ENCODE results near the gene RNF168.
"Not testable (repeated sequence)": the region's sequence is repeated elsewhere in the genome, so short reads cannot be mapped to it uniquely, and the experiment has no call there.

Gene RNF168

DNA sequence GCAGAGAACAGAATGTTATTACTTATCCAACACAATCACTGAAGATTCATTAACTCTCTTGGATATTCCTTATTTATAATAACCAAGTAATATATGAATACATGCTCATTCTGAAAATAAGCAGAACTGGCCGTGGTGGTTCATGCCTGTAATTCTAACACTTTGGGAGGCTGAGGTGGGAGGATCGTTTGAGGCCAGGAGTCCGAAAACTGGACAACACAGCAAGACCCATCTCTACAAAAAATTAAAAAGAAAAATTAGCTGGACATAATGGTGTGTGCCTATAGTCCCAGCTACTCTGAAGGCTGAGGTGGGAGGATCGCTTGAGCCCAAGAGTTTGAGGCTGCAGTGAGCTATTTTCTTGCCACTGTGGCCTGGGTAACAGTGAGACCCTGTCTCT, 25.9 kb downstream of the RNF168 start:
- H3K4me3 ChIP-seq (ENCODE audit: low read depth, low read length): no peak overlapping the region
- DNase-seq (ENCODE audit: low read depth): no peak

GRCh38 chr3:196472286-196472685, 31.3 kb downstream of the RNF168 start:
- H3K4me3 ChIP-seq (ENCODE audit: low read depth, low read length): no peak overlapping the region
- DNase-seq (ENCODE audit: low read depth): no peak

GRCh38 chr3:196471551-196471950, 32.0 kb downstream of the RNF168 start:
- DNase-seq (ENCODE audit: low read depth): no peak
- no peak overlapping the region for H3K4me3 ChIP-seq (ENCODE audit: low read depth, low read length)

- not testable (repeated sequence) for DNase-seq (ENCODE audit: low read depth); H3K4me3 ChIP-seq (ENCODE audit: low read depth, low read length)
These were observed 33.4 kb downstream of the RNF168 start for GRCh38 chr3:196470182-196470581.

DNA sequence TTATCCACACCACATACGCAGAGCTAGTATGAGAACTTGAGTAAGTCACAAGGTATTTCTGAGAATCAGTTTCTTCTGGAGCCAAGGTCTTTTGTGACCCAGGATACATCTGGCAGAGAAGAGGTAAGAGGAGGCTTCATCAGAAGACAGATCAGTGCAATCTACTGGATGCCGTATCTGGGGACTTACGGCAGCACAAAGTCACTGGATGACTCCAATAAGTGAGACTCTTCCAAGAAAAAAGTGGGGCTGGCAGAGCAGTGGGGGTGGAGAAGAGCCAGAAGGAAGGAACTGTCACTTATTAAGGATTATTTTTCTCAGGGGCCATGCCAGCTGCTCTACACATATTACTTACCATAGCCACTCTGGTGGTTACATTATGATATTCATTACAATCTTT, 39.8 kb downstream of the RNF168 start:
- no peak for DNase-seq (ENCODE audit: low read depth)
- H3K4me3 ChIP-seq (ENCODE audit: low read depth, low read length): no peak overlapping the region

DNA sequence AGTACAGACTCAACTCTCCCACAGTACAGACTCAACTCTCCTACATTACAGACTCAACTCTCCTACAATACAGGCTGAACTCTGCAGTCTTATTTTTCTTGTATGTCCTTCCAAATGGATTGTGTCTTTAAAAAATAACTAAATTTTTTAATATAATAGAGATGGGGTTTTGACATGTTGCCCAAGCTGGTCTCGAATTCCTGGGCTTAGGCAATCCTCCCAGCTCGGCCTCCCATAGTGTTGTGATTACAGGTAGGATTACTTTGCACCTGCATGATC, 40.2 kb downstream of the RNF168 start:
- no peak overlapping the region for H3K4me3 ChIP-seq (ENCODE audit: low read depth, low read length)
- no peak for DNase-seq (ENCODE audit: low read depth)

DNA sequence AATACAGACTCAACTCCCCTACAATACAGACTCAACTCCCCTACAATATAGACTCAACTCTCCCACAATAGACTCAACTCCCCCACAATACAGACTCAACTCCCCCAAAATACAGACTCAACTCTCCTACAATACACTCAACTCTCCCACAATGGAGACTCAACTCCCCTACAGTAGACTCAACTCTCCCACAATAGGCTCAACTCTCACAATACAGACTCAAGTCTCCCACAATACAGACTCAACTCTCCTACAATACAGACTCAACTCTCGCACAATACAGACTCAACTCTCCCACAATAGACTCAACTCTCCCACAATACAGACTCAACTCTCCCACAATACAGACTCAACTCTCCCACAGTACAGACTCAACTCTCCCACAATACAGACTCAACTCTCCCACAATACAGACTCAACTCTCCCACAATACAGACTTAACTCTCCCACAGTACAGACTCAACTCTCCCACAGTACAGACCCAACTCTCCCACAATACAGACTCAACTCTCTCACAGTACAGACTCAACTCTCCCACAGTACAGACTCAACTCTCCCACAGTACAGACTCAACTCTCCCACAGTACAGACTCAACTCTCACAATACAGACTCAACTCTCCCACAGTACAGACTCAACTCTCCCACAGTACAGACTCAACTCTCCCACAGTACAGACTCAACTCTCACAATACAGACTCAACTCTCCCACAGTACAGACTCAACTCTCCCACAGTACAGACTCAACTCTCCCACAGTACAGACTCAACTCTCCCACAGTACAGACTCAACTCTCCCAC, 40.7 kb downstream of the RNF168 start:
- DNase-seq (ENCODE audit: low read depth); H3K4me3 ChIP-seq (ENCODE audit: low read depth, low read length): not testable (repeated sequence)

DNA sequence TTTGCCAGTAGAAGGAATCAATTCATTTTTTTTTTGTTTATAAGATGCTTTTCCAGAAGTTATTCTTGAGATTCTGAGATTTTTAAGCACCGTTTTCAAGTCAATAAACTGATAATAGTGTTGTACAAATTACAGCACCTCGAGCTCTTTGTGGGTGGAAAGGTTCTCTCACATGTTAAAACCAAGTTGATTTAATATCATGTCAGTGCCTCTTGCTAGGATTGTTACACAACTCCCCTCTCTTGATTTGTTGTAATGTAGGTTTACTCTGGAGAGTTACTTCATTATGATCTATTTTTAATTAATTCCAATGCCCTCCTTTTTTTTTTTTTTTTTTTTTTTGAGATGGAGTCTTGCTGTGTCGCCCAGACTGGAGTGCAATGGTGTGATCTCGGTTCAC, 45.5 kb downstream of the RNF168 start:
- H3K4me3 ChIP-seq (ENCODE audit: low read depth, low read length): no peak overlapping the region
- DNase-seq (ENCODE audit: low read depth): no peak

DNA sequence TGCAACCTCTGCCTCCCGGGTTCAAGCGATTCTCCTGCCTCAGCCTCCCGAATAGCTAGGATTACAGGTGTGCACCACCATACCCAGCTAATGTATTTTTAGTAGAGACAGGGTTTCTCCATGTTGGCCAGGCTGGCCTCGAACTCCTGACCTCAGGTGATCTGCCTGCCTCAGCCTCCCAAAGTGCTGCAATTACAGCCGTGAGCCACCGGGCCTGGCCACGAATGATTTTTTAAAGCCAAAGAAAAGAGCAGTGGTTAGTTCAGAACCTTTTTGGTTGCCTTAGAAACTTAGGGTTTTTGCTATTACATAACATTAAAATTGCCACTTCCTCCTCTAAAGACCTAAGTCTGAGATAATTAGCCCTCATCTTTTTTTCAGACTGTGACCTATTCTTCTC, 46.1 kb downstream of the RNF168 start:
- not testable (repeated sequence) for H3K4me3 ChIP-seq (ENCODE audit: low read depth, low read length); DNase-seq (ENCODE audit: low read depth)

- no peak overlapping the region for H3K4me3 ChIP-seq (ENCODE audit: low read depth, low read length)
- no peak for DNase-seq (ENCODE audit: low read depth)
These were observed 48.6 kb downstream of the RNF168 start for GRCh38 chr3:196454935-196455334.

DNA sequence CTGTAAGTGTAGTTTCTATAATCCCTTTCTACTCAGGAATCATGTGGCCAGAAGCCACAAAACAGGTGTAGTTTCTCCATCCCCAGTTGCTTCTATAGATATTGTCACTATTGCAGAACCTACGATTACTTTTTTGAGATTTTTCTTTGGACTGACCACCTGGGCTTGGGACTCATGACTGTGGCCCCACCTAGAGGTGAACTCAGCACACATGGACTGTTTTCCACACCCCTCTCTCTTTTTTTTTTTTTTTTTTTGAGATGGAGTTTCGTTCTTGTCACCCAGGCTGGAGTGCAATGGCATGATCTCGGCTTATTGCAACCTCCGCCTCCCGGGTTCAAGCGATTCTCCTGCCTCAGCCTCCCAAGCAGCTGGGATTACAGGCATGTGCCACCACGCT, 58.2 kb downstream of the RNF168 start:
- not testable (repeated sequence) for H3K4me3 ChIP-seq (ENCODE audit: low read depth, low read length); DNase-seq (ENCODE audit: low read depth)

DNA sequence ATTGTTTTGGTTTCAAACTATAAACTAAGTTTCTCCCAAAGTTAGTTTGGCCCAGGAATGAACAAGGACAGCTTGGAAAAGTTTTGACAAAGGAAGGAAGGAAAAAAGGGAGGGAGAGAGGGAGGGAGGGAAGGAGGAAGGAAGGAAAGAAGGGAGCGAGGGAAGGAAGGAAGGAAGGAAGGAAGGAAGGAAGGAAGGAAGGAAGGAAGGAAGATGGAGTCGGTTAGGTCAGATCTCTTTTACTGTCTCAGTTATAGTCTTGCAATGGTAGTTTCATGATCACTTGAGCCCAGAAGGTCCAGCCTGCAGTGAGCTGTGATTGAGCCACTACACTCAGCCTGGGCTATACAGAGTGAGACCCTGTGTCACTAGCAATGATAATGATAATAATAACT, 59.1 kb downstream of the RNF168 start:
- no peak overlapping the region for H3K4me3 ChIP-seq (ENCODE audit: low read depth, low read length)
- DNase-seq (ENCODE audit: low read depth): no peak

DNA sequence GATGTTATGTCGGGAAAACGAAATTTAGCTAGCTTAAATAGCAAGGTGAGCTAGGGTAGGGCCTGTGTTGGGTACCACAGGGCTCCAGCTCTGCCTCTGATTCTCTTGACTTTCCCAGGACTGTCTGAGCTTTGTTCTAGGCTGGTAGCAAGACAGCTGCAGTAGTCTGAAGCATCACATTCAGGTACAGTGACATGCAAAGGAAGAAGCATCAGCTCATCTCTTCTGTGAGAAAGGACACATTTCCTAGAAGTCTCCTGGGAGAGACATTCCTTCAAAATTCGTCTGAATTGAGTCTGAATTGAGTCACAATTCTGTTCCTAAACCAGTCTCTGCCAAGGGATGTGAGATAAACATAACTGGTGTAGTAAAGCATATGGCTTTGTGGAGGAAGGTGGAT, 62.9 kb downstream of the RNF168 start:
- no peak for DNase-seq (ENCODE audit: low read depth)
- H3K4me3 ChIP-seq (ENCODE audit: low read depth, low read length): no peak overlapping the region

- DNase-seq (ENCODE audit: low read depth): peak; percentile 49
- H3K4me3 ChIP-seq (ENCODE audit: low read depth, low read length): no peak overlapping the region
These were observed 63.5 kb downstream of the RNF168 start for GRCh38 chr3:196440041-196440537.

DNA sequence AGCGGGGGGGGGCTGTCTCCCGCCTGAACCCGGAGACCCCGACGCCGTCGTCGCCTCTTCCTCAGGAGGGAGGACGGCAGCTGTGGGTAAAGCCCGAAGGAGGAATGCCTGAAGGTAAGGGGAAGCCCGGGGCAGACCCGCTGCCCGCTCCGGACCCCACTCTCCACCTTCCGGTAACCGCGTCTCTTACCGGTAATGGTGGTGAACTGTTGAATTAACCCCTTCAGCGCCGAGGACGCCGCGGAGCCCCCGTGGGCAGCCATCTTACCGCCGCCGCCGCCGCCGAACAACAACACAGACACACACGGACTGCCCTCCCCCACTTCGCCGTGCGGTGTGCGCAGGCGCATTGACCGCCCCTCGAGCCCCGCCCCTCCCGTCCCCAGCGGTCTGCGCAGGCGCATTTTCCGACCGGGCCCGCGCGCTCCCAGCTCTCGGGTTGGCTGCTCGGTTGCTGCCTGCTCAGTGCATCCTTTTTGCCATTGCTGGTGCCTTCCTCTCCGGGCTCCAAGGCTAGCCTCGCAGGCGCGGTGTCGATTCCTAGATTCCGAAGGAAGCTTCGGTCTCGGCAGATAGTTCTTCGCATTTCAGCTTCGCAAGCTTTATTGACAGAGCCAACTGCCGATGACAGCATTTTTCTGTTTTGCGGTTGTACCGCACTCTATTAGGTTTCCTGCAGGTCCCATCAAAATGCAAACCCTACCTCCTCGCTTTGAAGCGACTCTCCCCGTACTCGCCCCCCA, 71.3 kb downstream of the RNF168 start, which contains the start of gene UBXN7:
UBXN7 (minus strand) TSS at position 291 of the 743 bp plus-strand sequence; CDS start at position 263, 28 bp downstream.
- peak; percentile 70 for DNase-seq (ENCODE audit: low read depth)
- H3K4me3 ChIP-seq (ENCODE audit: low read depth, low read length): peak within 1 kb of the TSS; percentile 93

DNA sequence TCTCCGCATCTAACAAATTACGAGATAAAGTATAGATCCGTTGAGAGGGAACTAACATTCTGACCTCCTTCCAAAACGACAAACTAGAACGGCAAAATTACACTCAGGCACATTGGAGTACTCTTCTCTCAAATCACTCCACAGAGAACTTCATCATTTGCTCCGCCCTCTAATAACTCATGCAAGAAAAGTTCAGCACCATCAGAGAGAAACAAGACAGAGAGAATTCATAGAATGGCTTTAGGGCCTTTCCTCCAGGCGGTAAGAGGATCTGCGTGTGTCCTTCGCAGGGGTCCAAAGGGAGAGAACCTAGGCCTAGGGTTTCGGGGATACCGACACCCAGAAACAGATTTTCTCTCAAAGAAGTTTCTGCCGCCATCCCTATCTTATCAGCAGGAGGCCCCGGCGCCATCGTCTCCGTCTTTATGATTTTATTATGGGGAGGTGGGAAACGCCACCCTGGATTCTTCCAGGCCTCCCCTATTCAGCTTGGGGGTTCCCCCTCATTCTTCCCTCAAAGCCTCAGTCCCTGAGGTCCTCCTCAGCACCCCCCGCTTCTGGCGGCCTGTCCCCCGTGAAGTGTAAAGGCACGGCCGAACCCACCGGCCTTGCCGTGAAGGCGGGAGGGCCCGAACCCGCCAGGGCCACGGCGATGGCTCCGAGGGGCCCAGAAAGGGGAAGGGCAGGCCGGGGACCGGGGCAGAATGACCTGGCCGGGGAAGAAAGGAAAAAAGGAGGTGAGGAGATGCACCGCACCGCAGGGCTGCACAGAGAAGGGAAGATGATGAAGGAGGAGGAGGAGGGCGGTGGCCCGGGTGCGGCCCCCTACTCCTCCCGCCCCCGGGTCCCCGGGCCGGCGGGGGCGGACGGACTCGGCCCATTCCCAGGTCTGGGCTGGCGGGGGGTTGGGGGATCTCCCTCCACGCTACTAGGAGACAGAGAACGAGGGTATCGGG, 72.1 kb downstream of the RNF168 start:
- H3K4me3 ChIP-seq (ENCODE audit: low read depth, low read length): peak overlapping the region; percentile 93
- DNase-seq (ENCODE audit: low read depth): no peak

- DNase-seq (ENCODE audit: low read depth): no peak
- no peak overlapping the region for H3K4me3 ChIP-seq (ENCODE audit: low read depth, low read length)
These were observed 75.5 kb downstream of the RNF168 start for GRCh38 chr3:196428041-196428440.

GRCh38 chr3:196424421-196424820, 79.1 kb downstream of the RNF168 start:
- not testable (repeated sequence) for H3K4me3 ChIP-seq (ENCODE audit: low read depth, low read length); DNase-seq (ENCODE audit: low read depth)

DNA sequence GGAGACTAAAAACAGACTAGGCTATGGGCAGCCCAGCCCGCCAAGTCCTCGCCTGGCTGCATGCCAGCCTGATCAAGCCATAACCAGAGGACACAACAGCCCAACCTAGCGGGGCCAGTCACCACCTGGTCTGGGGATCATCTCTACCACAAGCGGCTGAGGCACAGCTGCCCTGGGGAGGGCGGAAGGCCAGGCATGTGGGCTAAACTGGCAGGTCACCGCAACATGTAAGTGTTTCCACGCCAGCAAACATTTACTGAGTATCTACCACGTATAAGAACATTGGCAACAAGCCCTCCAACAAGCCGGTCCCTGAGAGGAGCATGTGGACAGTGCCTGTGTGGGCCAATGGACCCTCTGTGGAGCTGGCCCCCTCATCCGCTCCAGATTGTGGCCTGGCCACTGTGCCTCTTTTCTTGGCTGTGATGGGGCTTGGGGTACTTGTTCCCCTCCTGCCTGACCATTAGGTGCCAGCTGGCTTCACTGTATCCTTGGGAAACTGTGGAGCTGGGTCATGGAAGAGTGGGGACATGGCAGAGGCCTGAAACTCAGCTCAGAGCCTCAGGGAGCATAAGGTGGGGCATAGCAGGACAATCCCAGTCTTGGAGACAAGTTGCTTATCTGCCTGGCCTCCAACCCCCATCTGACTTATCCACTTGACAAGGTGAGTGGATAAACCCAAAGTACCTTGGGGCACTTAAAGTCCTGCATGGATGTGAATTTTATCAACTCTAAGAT, 80.4 kb downstream of the RNF168 start:
- peak; percentile 55 for DNase-seq (ENCODE audit: low read depth)
- H3K4me3 ChIP-seq (ENCODE audit: low read depth, low read length): no peak overlapping the region
